GM19463 (cell line): Measurements from ENCODE around the gene SLC39A6.
"Not testable (repeated sequence)": the region's sequence is repeated elsewhere in the genome, so short reads cannot be mapped to it uniquely, and the experiment has no call there.

Experiments used
- ATAC-seq: cut with Tn5 transposase; IDR thresholded peaks from one replicate; pipeline ENCODE4 v1.9.1; 2021; ENCODE audit warnings: mild to moderate bottlenecking, moderate library complexity; ENCODE audit not compliant: unreplicated experiment

The SLC39A6 gene

GRCh38 chr18:36066001-36066400, 63.1 kb downstream of the SLC39A6 start:
- ATAC-seq, result no peak

- ATAC-seq, result not testable (repeated sequence)
Measured at GRCh38 chr18:36064809-36065079, 64.4 kb downstream of the SLC39A6 start.

DNA sequence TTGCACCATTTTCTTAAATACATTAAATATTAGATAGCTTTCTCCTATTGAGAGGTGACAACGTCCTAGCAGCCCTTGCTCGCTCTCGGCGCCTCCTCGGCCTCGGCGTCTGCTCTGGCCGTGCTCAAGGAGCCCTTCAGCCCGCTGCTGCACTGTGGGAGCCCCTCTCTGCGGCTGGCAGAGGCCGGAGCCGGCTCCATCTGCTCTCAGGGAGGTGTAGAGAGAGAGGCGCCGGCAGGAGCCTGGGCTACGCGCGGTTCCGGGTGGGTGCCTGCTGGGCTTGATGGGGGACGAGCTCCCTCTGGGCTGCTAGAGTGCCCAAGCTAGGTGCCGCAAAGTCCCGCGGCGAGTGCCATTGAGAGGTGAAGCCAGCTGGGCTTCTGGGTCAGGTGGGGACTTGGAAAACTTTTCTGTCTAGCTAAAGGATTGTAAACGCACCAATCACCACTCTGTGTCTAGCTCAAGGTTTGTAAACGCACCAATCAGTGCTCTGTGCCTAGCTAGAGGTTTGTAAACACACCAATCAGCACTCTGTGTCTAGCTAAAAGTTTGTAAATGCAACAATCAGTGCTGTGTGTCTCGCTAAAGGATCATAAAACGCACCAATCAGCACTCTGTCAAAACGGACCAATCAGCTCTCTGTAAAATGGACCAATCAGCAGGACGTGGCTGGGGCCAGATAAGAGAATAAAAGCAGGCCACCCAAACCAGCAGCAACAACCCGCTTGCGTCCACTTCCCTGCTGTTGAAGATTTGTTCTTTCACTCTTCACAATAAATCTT, 64.9 kb downstream of the SLC39A6 start:
- no peak for ATAC-seq

DNA sequence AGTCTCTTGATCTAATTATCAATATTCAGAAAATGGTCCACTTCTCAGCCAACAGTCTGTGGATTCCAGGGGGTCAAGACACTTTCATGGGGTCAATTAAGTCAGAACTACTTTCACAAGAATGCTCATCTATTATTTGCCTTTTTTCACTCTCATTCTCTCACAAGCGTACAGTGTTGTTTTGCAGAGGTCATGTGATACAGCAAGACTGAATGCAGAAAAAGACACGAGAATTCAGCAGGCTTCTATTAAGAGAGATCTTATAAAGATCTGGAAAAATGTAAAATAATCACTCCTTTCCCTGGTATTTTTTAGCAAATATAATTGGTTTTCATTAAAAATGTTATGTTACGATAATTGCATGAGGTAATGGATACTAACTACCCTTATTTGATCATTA, 70.5 kb downstream of the SLC39A6 start:
- ATAC-seq, result no peak
